GM12892 (cell line): Measurements from ENCODE around the gene SOX18.
A peak's percentile ranks its signal among the peaks of the same experiment; 100 is the strongest.

Source experiments
- DNase-seq: peaks from one replicate; pipeline ENCODE4 v3.0.0; 2011; ENCODE audit not compliant: insufficient read length
- FAIRE-seq: peaks from 2 replicates; lab custom pipeline; 2011; peaks lifted over from hg19 to GRCh38; lab: Jason Lieb, UNC
- POLR2A ChIP-seq: IDR thresholded peaks from 2 replicates; pipeline ENCODE4 v1.6.1; 2011; ENCODE audit warnings: low read depth, low read length, control low read depth
- POLR2AphosphoS5 ChIP-seq: IDR thresholded peaks from 2 replicates; pipeline ENCODE4 v1.6.1; 2011; ENCODE audit warnings: low read depth, low read length, control low read depth
- TAF1 ChIP-seq: IDR thresholded peaks from 2 replicates; pipeline ENCODE4 v1.6.1; 2011; ENCODE audit warnings: low read depth, mild to moderate bottlenecking, control low read depth, low read length, borderline replicate concordance

The SOX18 gene

DNA sequence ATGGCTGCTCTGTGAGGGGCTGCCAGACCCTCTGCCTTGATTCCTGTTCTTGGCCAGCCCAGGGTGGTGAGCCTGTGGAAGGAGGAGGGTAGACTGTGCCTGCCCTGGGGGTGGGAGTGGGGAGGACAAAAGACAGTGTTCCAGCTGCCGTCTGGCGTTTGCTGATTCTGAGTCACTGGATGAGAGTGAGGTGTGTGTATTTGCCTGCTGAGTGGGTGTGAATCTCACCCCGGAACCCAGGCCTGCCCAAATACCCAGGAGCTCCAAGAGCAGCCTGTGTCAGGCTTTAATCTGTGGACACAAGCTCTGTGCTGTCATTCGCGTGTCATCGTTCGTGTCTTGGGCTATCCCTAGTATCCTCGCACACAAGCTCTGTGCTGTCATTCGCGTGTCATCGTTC is 37.4 kb upstream of the SOX18 start:
- TF ChIP-seq POLR2A (no peak), POLR2AphosphoS5 (no peak), TAF1 (no peak)
- DNase-seq (no peak), FAIRE-seq (no peak)

DNA sequence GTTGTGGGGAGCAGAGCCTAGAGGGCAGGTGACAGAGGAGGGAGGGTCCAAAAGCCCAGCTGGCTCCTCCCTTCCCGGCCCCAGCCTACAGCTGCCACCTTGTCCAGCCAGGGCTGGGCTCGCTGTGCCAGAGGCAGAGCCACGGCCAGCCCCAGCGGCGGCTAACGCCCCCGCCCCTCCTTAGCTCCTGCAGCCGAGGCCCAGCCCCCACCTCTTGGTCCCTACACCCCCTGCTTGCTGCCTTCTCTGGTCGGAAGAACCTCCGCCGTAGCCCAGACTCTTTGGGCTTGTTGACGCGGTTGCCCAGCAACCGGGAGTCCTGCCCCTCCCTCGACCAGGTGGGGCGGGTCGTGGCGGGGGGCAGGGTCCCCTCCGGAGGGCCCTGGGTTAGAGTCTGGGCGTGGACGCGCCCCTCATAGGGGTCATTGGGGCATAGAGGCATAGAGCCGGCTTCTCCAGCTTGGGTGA is 35.3 kb upstream of the SOX18 start:
- FAIRE-seq (no peak), DNase-seq (no peak)
- TF ChIP-seq POLR2AphosphoS5: no peak
- TF ChIP-seq POLR2A: no peak
- no peak for TF ChIP-seq TAF1

DNA sequence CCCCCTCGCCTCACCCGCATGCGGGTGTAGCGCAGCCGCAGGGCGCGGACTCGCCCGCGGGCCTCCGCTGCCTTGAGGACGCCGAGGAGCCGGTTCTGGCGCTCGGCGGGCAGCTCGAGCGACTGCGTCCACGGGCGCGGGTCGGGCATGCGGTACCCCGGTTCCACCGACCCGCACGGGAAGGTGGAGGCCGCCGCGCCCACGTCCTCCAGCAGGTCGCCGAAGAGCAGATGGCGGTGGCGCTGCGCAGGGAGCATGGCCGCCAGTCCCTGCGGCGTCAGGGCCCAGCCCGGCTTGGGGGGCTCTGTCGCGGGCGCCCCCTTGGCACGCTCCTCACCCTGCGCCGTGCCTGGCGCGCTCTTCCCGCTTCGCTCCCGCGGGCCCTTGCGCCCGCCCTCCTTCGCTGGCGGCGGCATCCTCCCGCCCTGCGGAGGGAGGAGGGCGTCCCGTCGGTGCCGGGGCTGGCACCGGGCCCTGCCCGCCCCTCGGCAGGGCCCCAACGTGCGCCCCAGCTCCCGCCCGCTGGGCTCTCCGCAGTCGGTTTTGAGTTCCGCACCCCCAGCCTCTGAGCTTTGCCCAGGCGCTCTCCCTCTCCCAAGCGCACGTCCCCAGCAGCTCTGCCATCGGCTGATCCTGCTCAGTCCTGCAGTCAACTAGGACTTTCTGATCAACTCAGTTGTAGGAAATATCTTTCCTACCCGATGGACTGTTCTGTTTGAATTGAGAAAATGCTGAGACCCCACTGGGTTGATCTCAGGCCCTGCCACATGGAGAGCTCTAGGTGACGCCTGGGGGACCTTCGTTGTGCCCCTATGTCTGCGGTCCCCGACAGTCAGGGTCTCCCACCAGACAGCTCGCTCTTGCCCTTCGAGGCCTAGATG is 34.6 kb upstream of the SOX18 start, which contains the start of gene LKAAEAR1:
Gene LKAAEAR1 (minus strand): TSS at position 595 of the 881 bp plus-strand sequence. CDS start 179 bp downstream, at position 416.
- no peak for TF ChIP-seq POLR2AphosphoS5
- TF ChIP-seq POLR2A: no peak
- FAIRE-seq: no peak
- no peak for DNase-seq

DNA sequence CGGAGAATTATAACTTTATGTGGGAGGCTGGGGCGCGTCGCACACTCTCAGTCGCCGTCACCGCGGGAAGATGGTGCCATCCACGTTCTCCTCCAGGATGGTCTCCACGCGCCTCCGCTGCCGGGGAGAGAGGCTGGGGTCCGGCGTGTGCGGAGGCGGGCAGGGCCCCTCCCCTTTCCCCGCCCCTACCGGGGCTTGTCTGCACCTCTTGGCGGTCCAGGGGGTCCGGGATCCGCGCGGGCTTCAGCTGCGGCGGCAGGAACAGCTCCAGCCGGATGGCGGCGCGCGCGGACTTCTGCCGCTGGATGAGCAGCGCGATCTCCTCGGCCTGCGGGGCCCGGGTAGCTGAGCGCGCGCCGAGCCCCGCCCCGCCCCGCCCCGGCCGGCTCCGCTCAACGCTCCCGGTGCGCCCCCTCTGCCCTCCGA is 34.0 kb upstream of the SOX18 start:
- FAIRE-seq (peak; percentile 79), DNase-seq (no peak)
- TF ChIP-seq TAF1 (no peak), POLR2AphosphoS5 (no peak), POLR2A (no peak)

DNA sequence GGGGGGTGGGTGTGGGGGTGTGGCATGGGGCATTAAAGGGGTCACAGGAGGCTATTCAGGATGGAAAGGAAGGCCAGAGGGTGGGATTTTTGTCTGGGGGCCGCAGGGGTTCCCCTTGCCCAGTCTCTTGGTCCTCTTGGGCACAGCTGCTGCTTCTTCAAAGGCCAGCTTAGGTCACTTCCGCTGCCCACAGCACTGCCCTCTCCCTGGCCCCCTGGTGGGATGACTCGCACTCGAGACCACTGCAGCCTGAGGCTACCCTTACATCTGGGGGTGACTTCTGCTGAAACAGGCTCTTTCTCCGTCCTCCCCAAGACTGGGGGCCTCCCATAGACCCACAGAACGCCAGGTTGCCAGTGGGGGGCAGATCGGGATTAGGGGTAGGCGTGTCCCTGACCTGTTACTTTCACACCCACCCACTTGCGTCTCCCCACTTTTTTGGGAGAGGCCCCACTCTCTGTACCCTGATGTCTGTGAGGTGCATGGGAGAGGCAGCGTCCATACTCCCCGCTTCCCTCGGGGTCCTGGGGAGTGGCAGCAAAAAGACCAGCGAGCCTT is 33.5 kb upstream of the SOX18 start:
- TF ChIP-seq POLR2AphosphoS5: no peak
- no peak for TF ChIP-seq TAF1
- TF ChIP-seq POLR2A: no peak
- peak; percentile 9 for FAIRE-seq
- DNase-seq: no peak

DNA sequence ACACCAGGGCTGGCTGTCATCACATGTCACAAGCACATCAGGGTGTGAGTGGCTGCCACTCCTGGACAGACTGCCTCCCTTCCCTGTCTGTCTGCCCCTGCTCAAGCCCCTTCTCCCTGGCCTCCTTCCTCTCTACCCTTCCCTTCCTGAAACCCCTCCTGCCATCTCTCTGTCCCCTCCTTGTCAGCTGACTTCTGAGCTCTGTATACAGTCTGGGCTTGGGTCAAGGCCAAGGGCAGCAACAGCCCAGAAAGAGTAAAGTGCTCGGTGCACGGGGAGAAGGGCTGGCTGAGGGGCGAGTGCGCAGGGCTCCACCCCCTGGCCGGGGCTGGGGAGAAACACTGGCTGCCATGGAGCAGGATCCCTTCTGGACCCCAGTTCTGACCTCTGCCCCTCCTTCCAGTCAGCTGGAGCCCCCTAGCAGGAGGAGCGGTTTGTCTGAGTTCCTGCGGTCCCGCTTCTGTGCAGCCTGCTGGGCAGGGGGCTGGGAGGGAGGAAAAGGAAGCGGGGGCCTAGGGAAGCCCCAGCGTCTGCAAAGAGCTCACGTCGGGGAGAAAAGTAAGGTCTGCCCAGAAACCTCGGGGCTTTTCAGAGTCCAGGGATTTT is 32.8 kb upstream of the SOX18 start:
- TF ChIP-seq POLR2AphosphoS5 (no peak), TAF1 (no peak), POLR2A (no peak)
- no peak for FAIRE-seq

DNA sequence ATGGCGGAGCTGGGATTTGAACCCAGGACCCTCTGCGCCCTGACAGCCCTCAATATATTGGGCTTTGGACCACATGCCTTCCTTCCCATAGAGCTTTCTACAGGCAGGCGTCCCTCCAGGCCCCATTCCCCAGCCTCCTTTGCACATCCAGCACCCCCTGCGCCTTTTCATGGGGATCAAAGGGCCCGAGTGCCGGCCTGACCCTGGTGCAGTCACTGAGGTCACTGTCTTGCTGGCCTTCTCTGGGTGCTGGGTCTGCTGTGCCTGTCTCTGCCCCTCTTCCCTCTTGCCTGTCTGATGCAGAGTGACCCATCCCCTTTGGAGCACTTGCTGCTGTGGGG is 32.2 kb upstream of the SOX18 start:
- DNase-seq (no peak), FAIRE-seq (no peak)
- TF ChIP-seq POLR2AphosphoS5 (no peak), TAF1 (no peak), POLR2A (no peak)

More for the DNA sequence above, 32.8 kb upstream of the SOX18 start:
- DNase-seq: no peak

DNA sequence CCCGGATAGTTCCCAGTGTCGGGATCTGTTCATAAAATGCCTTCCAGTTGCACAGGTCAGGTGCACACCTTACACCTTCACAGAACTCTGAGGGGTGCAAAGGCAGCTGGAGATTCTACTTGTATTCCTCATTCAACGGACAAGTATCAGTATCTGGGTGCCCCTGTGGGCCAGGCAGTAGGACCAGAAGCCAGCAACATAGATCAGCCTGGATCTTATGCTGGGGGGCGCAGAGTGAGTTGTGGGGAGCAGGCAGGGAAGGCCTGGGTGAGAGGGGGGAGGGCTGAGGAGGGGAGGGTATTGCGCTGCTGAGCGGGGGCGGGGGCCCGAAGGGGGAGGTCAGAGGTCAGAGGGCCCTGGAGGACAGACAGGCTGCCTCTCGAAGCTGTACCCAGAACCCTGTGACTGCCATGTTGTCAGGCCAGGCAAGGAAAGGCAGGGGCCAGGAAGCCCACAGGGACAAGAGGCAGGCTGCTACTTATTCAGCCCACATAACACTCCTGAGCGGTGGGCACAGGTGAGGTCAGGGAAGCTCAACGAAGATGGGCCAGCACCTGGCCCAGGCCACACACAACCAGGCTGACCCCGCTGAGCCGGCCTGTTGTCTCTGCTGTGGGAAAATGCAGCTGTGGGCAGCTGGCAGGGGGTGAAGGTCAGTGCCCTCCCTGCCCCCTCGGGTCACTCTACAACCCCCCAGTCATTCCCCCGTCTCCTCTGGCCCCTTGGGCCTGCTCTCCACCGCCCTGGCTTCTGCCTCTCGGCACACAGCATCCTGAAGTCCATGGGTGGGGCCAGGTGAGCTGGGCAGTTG is 31.6 kb upstream of the SOX18 start:
- DNase-seq (no peak), FAIRE-seq (no peak)
- TF ChIP-seq POLR2AphosphoS5 (no peak), TAF1 (no peak), POLR2A (no peak)

DNA sequence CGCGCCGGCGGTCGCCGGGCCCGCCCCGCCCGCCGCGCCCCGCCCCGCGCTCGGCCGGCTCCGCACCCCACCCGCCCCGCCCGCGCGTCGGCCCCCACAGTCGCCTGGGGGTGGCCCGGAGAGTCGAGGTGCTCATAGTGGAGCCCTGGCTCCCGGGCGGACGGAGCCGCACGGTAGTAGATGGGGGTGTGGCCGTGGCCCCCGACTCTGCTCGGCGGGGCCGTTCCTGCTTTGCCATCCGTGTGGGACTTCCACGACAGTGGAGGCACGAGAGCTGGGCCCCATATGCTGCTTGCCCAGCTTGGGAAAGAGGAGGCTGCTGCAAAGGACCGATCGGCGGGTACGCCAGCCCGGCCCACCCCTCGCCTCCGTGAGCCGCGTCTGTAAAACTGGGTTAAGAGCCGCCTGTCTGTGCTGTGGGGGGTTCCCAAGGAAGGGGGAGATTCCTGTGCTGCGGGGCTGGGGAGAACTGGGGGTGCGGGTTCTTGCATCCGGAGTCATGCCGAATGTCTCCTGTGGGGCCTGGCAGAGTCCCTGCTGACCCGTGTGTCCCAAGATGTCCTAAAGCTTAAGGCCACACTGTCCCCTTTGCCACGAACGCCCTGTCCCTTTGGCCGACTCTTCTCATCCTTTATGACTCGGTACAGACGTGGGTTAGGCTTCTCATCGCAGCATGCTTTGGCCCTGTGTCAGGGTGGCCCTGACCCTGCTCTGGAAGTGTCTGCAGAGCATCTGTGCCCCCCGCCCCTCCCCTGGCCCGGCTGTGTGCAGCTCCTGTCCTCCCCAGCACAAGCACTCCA is 30.8 kb upstream of the SOX18 start, which contains the start of gene OPRL1:
Gene OPRL1 (plus strand): TSS at position 70 of the 800 bp plus-strand sequence. CDS start 12,639 bp downstream, outside the sequence.
- no peak for TF ChIP-seq POLR2AphosphoS5
- no peak for DNase-seq
- no peak for FAIRE-seq

DNA sequence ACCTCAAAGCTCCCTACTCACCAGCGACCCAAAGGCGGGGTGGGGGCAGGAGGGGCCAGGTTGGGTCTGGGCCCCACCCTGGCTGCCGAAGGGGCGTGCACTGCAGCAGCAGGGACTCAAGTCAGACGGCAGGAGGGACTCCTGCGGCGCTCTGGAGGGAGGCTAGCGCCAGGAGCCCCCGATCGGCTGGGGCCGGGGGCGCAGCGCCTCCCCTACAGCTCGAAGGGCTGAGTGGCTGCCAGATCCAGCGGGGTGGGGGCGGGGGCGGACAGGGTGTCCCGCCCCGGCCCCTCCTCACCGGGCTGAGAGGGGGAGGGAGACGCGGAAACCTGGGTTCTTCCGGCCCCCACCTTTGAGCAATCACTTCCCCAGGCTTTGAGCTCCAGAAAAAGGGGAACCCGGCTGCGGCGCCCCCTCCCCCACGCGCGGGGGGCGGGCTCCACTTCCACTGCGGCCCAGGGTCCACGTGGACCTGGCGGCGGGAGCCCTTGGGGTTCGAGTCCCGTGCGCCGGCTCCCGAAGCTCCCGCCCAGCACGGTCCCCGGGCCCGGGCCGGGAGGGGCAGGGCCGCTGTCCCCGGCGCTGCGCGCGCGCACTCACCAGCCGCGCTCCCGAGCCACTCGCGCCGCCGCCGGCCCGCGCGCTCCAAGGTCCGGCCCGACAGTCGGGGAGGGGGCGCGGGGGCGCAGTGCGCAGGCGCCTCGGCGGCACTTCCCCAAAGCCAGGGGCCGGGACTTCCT is 30.0 kb upstream of the SOX18 start, which contains the start of gene RGS19:
Gene RGS19 (minus strand): TSS at position 246 of the 740 bp plus-strand sequence. CDS start 2,632 bp downstream, outside the sequence.
- FAIRE-seq: peak; percentile 93
- peak; percentile 74 for DNase-seq
- TF ChIP-seq POLR2AphosphoS5: no peak
- no peak for TF ChIP-seq POLR2A
- no peak for TF ChIP-seq TAF1
